Upper lobe of left lung (tissue), 4 donors: Measurements from ENCODE around the gene MSH3.

Experiments
- CTCF ChIP-seq, 6 experiments: fragments of 450-650 bp in 4 of 6; fragments of 200-600 bp in 2 of 6; sonication (generic) in 2 of 6; IDR thresholded peaks; one replicate each; pipeline ENCODE4 v1.5.1; 2016 to 2019; ENCODE audit warnings: antibody characterized with exemption in 6 of 6
- EP300 ChIP-seq, 4 donors: sonication (generic); formaldehyde crosslinking; IDR thresholded peaks; one replicate each; pipeline ENCODE4 v1.5.1; 2017; ENCODE audit warnings: antibody characterized with exemption in 4 of 4, control low read depth in 2 of 4
- POLR2A ChIP-seq, 4 donors: fragments of 450-650 bp; IDR thresholded peaks; one replicate each; pipeline ENCODE4 v1.5.1; 2016 to 2017; ENCODE audit warnings: antibody characterized with exemption in 4 of 4, mild to moderate bottlenecking in 2 of 4
- POLR2AphosphoS5 ChIP-seq, 2 donors: sonication (generic); formaldehyde crosslinking; IDR thresholded peaks; one replicate each; pipeline ENCODE4 v1.5.1; 2017; ENCODE audit warnings: antibody characterized with exemption in 2 of 2

- TF ChIP-seq CTCF (IDR thresholded peaks at IDR 0.05) (no peak), EP300 (IDR thresholded peaks at IDR 0.05) (no peak), POLR2AphosphoS5 (IDR thresholded peaks at IDR 0.05) (no peak), POLR2A (IDR thresholded peaks at IDR 0.05) (no peak)
These were observed 101.2 kb downstream of the MSH3 start for GRCh38 chr5:80755626-80756025.
